HG03378 (cell line): ENCODE data around the gene SFTA2.
"Not testable (repeated sequence)": the region's sequence is repeated elsewhere in the genome, so short reads cannot be mapped to it uniquely, and the experiment has no call there.

Experiments used
- ATAC-seq: cut with Tn5 transposase; IDR thresholded peaks from one replicate; pipeline ENCODE4 v1.9.1; 2021; ENCODE audit warnings: mild to moderate bottlenecking, moderate library complexity; ENCODE audit not compliant: unreplicated experiment

Gene SFTA2

GRCh38 chr6:30914076-30914853 lies 17.7 kb downstream of the SFTA2 start, which contains the start of gene VARS2:
VARS2 (plus strand) TSS chr6:30914238; CDS start chr6:30914837, 599 bp downstream.
- peak; percentile 58 for ATAC-seq

- no peak for ATAC-seq
These were observed 18.3 kb downstream of the SFTA2 start for GRCh38 chr6:30913721-30914075.

GRCh38 chr6:30912746-30913520 lies 19.0 kb downstream of the SFTA2 start:
- no peak for ATAC-seq

- not testable (repeated sequence) for ATAC-seq
These were observed 21.5 kb downstream of the SFTA2 start for GRCh38 chr6:30910473-30910872.

GRCh38 chr6:30908700-30909099 lies 23.3 kb downstream of the SFTA2 start:
- ATAC-seq = no peak

- ATAC-seq = peak; percentile 92
These were observed 24.0 kb downstream of the SFTA2 start, which contains the start of gene GTF2H4 for GRCh38 chr6:30907758-30908591. GTF2H4 (plus strand) TSS chr6:30908207.

- ATAC-seq = not testable (repeated sequence)
These were observed 24.6 kb downstream of the SFTA2 start for GRCh38 chr6:30907290-30907757.

GRCh38 chr6:30903236-30903635 lies 28.7 kb downstream of the SFTA2 start:
- ATAC-seq = no peak

GRCh38 chr6:30902709-30903108 lies 29.3 kb downstream of the SFTA2 start:
- ATAC-seq = no peak

- ATAC-seq = not testable (repeated sequence)
These were observed 29.8 kb downstream of the SFTA2 start for GRCh38 chr6:30902196-30902595.

GRCh38 chr6:30901436-30901835 lies 30.5 kb downstream of the SFTA2 start:
- no peak for ATAC-seq

- ATAC-seq = no peak
These were observed 31.0 kb downstream of the SFTA2 start for GRCh38 chr6:30900863-30901417.

GRCh38 chr6:30898750-30899360 lies 33.1 kb downstream of the SFTA2 start:
- no peak for ATAC-seq

GRCh38 chr6:30897882-30898281 lies 34.1 kb downstream of the SFTA2 start:
- no peak for ATAC-seq

- ATAC-seq = no peak
These were observed 35.4 kb downstream of the SFTA2 start for GRCh38 chr6:30896541-30896940.

- ATAC-seq = no peak
These were observed 36.6 kb downstream of the SFTA2 start for GRCh38 chr6:30895343-30895742.

GRCh38 chr6:30894935-30895334 lies 37.0 kb downstream of the SFTA2 start:
- no peak for ATAC-seq

- no peak for ATAC-seq
These were observed 37.6 kb downstream of the SFTA2 start for GRCh38 chr6:30894381-30894780.

GRCh38 chr6:30893666-30894065 lies 38.3 kb downstream of the SFTA2 start:
- no peak for ATAC-seq

GRCh38 chr6:30893001-30893591 lies 38.9 kb downstream of the SFTA2 start:
- no peak for ATAC-seq
